DND-41 (cell line): ENCODE measurements around the gene INPP5A.

Experiments
- ATAC-seq: fragments of 200-7000 bp; cut with Tn5 transposase; 3 replicates; pipeline ENCODE4 v1.9.1; 2021; ENCODE audit warnings: low read depth; ENCODE audit not compliant: insufficient read depth
- DNase-seq: peaks from one replicate; pipeline ENCODE4 v3.0.0-alpha.2; 2020
- H2AFZ ChIP-seq: 2 replicates; pipeline ENCODE4 v1.6.0; 2012; ENCODE audit warnings: low read depth, low read length
- H3K27ac ChIP-seq: 2 replicates; pipeline ENCODE4 v1.5.1; 2012; ENCODE audit warnings: low read length, inconsistent platforms
- H3K27me3 ChIP-seq: fragments of 200-600 bp; sonication (generic); 2 replicates; pipeline ENCODE4 v1.6.0; 2012; ENCODE audit warnings: low read length, mild to moderate bottlenecking, inconsistent platforms; ENCODE audit not compliant: insufficient read depth, poor library complexity
- H3K36me3 ChIP-seq: 2 replicates; pipeline ENCODE4 v1.5.1; 2012; ENCODE audit warnings: low read length, inconsistent platforms; ENCODE audit not compliant: insufficient read depth
- H3K4me1 ChIP-seq: 2 replicates; pipeline ENCODE4 v1.5.1; 2012; ENCODE audit warnings: mild to moderate bottlenecking, low read length; ENCODE audit not compliant: insufficient read depth
- H3K4me2 ChIP-seq: 2 replicates; pipeline ENCODE4 v1.6.0; 2012; ENCODE audit warnings: mild to moderate bottlenecking, moderate library complexity, low read length, inconsistent platforms; ENCODE audit not compliant: insufficient read depth
- H3K4me3 ChIP-seq, 2 experiments: fragments of 200-600 bp in 1 of 2; shearing (Covaris generic) in 1 of 2; 2 replicates each; pipeline ENCODE4 v1.5.1; 2012 to 2016; ENCODE audit warnings: inconsistent platforms in 2 of 2, low read length in 2 of 2, mild to moderate bottlenecking in 2 of 2, low read depth in 1 of 2, moderate library complexity in 1 of 2
- H3K79me2 ChIP-seq: 2 replicates; pipeline ENCODE4 v1.6.0; 2012; ENCODE audit warnings: low read length, inconsistent platforms; ENCODE audit not compliant: insufficient read depth
- H3K9ac ChIP-seq: 2 replicates; pipeline ENCODE4 v1.6.0; 2012; ENCODE audit warnings: low read depth, mild to moderate bottlenecking, inconsistent platforms, low read length, moderate library complexity
- H3K9me3 ChIP-seq: 2 replicates; pipeline ENCODE4 v1.5.1; 2012; ENCODE audit warnings: low read length, moderate library complexity, mild to moderate bottlenecking, inconsistent platforms; ENCODE audit not compliant: insufficient read depth, severe bottlenecking
- H4K20me1 ChIP-seq: 2 replicates; pipeline ENCODE4 v1.6.0; 2012; ENCODE audit warnings: low read length; ENCODE audit not compliant: insufficient read depth
- CTCF ChIP-seq: IDR thresholded peaks from 2 replicates; pipeline ENCODE4 v1.5.1; 2012; ENCODE audit warnings: borderline replicate concordance, low read length, moderate library complexity, mild to moderate bottlenecking; ENCODE audit not compliant: poor library complexity, severe bottlenecking; ENCODE audit errors: extremely low read depth
- EZH2 ChIP-seq: IDR thresholded peaks from 3 replicates; pipeline ENCODE4 v1.6.1; 2012; ENCODE audit warnings: borderline replicate concordance, low read depth, mild to moderate bottlenecking, moderate library complexity, low read length, inconsistent platforms; ENCODE audit not compliant: severe bottlenecking

The INPP5A gene

GRCh38 chr10:132666705-132667341, 129.2 kb downstream of the INPP5A start:
- H3K4me2 ChIP-seq, result no peak overlapping the region
- H3K9ac ChIP-seq, result no peak overlapping the region
- TF ChIP-seq EZH2 (no peak), CTCF (no peak)
- no peak overlapping the region for H2AFZ ChIP-seq
- peaks cover 11% of the 10 kb centered on the region for H4K20me1 ChIP-seq
- H3K27me3 ChIP-seq, result no peaks in the 10 kb centered on the region
- no peak for DNase-seq
- no peak overlapping the region for H3K27ac ChIP-seq
- peaks cover 2% of the 10 kb centered on the region; the same call in 1 of the 2 replicates for H3K79me2 ChIP-seq
- H3K36me3 ChIP-seq, result no peaks in the 10 kb centered on the region; the same call in 1 of the 2 replicates
- ATAC-seq, result no peak
- H3K9me3 ChIP-seq, result no peaks in the 10 kb centered on the region
- no peak overlapping the region for H3K4me3 ChIP-seq
- H3K4me1 ChIP-seq, result no peaks in the 10 kb centered on the region

GRCh38 chr10:132667342-132668047, 129.9 kb downstream of the INPP5A start:
- Histone ChIP-seq H3K9me3 (no peaks in the 10 kb centered on the region), H3K27ac (no peak overlapping the region), H3K36me3 (no peaks in the 10 kb centered on the region; the same call in 1 of the 2 replicates), H3K4me2 (no peak overlapping the region), H3K4me1 (no peaks in the 10 kb centered on the region), H3K27me3 (no peaks in the 10 kb centered on the region), H2AFZ (no peak overlapping the region), H3K9ac (no peak overlapping the region), H3K79me2 (peaks cover 2% of the 10 kb centered on the region; the same call in 1 of the 2 replicates), H3K4me3 (no peak overlapping the region), H4K20me1 (peaks cover 11% of the 10 kb centered on the region)
- no peak for ATAC-seq
- TF ChIP-seq EZH2 (no peak), CTCF (no peak)
- DNase-seq, result no peak

- TF ChIP-seq CTCF (no peak), EZH2 (no peak)
- ATAC-seq (no peak), DNase-seq (no peak)
- no peak overlapping the region for H3K4me2 ChIP-seq
- H4K20me1 ChIP-seq, result peaks cover 11% of the 10 kb centered on the region
- no peak overlapping the region for H3K27ac ChIP-seq
- H2AFZ ChIP-seq, result no peak overlapping the region
- no peaks in the 10 kb centered on the region for H3K9me3 ChIP-seq
- H3K36me3 ChIP-seq, result no peaks in the 10 kb centered on the region; the same call in 1 of the 2 replicates
- peaks cover 2% of the 10 kb centered on the region; the same call in 1 of the 2 replicates for H3K79me2 ChIP-seq
- H3K4me1 ChIP-seq, result no peaks in the 10 kb centered on the region
- H3K27me3 ChIP-seq, result no peaks in the 10 kb centered on the region
- no peak overlapping the region for H3K9ac ChIP-seq
- H3K4me3 ChIP-seq, result no peak overlapping the region
These were observed 130.4 kb downstream of the INPP5A start for GRCh38 chr10:132668048-132668394.
